ENCODE measurements around the gene SLC25A12. TPM values are rescaled to one million over a fixed set of nuclear protein-coding genes. Genes with fewer than 3 reads are reported as not detected.

The SLC25A12 gene
- total and polyA plus RNA-seq, 2 donors (not counting 3 experiments of a cell fraction or from before 2014, with no cell fraction given) = 13.6 to 17.1 TPM

DNA sequence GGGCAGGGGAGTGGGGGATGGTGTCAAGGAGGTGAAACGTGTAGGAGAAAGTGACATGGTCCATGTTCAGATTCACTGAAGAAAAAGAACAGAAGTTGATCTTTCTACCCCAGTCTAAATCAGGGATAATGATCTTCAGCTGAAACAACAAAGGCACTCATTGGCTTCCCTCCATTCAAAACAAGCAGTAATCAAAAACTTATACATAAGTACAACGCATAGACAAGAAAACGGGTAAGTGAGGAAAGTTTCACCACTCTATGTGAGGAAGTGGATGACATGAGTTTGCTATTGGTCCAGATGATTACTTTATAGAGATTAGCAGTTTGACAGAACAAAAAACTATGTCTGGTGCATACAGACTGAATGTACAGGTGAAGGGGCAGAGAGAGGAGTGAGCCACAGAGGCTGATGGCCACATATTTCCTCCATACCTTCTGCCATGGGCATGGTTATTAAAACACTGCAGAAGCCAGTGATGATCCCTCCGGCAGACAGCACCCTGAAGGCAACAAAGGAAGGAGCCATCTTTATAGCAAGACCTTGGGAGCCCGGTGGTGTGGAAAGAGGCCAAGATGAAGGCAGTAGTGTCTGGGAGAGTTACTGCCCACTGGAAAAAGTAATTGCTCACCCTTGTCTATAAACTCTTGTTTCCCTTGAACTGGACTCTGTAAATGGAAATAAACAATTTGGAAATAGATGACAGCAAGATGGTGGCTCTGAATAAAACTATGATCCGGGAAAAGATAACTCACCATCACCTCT is 57.7 kb downstream of the SLC25A12 start:
- Histone ChIP-seq H3K27ac (ENCODE audit: insufficient read depth, low read depth, low read length) (no peak overlapping the region), H2AFZ (ENCODE audit: low read depth, low read length) (no peak overlapping the region), H3K27me3 (ENCODE audit: control insufficient read depth in 2 of 2, insufficient read depth in 2 of 2, low read length in 2 of 2) (no peaks in the 10 kb centered on the region), H3K4me2 (ENCODE audit: insufficient read depth, low read length) (no peak overlapping the region), H3K9ac (replicated peaks; ENCODE audit: extremely low read depth, insufficient read depth, low read length) (no peak overlapping the region), H3K9me3 (replicated peaks; ENCODE audit: control insufficient read depth, insufficient read depth, low read length) (no peaks in the 10 kb centered on the region), H3K4me1 (ENCODE audit: control insufficient read depth, extremely low read depth, insufficient read depth, low read length) (no peaks in the 10 kb centered on the region), H3K4me3 (replicated peaks in 1 of 3; ENCODE audit: insufficient read depth in 1 of 3, low read depth in 1 of 3, low read length in 3 of 3) (no peak overlapping the region), H4K20me1 (replicated peaks; ENCODE audit: control insufficient read depth, extremely low read depth, insufficient read depth, low read length) (no peaks in the 10 kb centered on the region), H3K9me1 (replicated peaks; ENCODE audit: control insufficient read depth, extremely low read depth, insufficient read depth, low read length) (no peaks in the 10 kb centered on the region), H3K36me3 (ENCODE audit: control insufficient read depth in 2 of 2, extremely low read depth in 1 of 2, insufficient read depth in 2 of 2, low read length in 2 of 2) (peaks cover 10 to 12% of the 10 kb centered on the region in 2 experiments), H3K79me2 (ENCODE audit: control insufficient read depth, insufficient read depth, low read length) (no peaks in the 10 kb centered on the region)
- peak; percentile 81 for DNase-seq (ENCODE audit: low read depth, low spot score)
- intact Hi-C loops (cut with micrococcal nuclease) = no loop called here
- ChIA-PET POLR2A (no interaction called here), CTCF (no interaction called here)
- dilution Hi-C loops (cut with MboI; ENCODE audit: extremely low pct_ligation_motif_present, low sequenced_read_pairs) = no loop called here
- no peak for FAIRE-seq
- BruUV-seq (replicated peaks) = no TSS peak
- TF ChIP-seq GATA2 (IDR thresholded peaks at IDR 0.05; ENCODE audit: insufficient read depth, insufficient read length, low read depth, low read length) (no peak), POLR2A (IDR thresholded peaks at IDR 0.05; ENCODE audit: low read depth, low read length) (no peak), FOS (IDR thresholded peaks at IDR 0.05; ENCODE audit: borderline replicate concordance, insufficient read depth, low read length) (no peak), EZH2 (IDR thresholded peaks at IDR 0.05; ENCODE audit: borderline replicate concordance, low read depth, low read length, severe bottlenecking) (no peak), MYC (IDR thresholded peaks at IDR 0.05; ENCODE audit: low read depth, low read length) (no peak), POLR2AphosphoS5 (IDR thresholded peaks at IDR 0.05; ENCODE audit: insufficient read depth, low read depth, low read length) (no peak), JUN (IDR thresholded peaks at IDR 0.05; ENCODE audit: borderline replicate concordance, insufficient read depth, insufficient read length, low read depth) (no peak)
- TF ChIP-seq, protein P1, sequence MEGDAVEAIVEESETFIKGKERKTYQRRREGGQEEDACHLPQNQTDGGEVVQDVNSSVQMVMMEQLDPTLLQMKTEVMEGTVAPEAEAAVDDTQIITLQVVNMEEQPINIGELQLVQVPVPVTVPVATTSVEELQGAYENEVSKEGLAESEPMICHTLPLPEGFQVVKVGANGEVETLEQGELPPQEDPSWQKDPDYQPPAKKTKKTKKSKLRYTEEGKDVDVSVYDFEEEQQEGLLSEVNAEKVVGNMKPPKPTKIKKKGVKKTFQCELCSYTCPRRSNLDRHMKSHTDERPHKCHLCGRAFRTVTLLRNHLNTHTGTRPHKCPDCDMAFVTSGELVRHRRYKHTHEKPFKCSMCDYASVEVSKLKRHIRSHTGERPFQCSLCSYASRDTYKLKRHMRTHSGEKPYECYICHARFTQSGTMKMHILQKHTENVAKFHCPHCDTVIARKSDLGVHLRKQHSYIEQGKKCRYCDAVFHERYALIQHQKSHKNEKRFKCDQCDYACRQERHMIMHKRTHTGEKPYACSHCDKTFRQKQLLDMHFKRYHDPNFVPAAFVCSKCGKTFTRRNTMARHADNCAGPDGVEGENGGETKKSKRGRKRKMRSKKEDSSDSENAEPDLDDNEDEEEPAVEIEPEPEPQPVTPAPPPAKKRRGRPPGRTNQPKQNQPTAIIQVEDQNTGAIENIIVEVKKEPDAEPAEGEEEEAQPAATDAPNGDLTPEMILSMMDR (IDR thresholded peaks at IDR 0.05; ENCODE audit: extremely low read depth in 1 of 2, insufficient read depth in 1 of 2, low read depth in 1 of 2, low read length in 2 of 2) = no peak
- TF ChIP-seq, protein P2, sequence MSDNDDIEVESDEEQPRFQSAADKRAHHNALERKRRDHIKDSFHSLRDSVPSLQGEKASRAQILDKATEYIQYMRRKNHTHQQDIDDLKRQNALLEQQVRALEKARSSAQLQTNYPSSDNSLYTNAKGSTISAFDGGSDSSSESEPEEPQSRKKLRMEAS (IDR thresholded peaks at IDR 0.05; ENCODE audit: insufficient read depth, insufficient read length) = no peak
